PFSK-1 (cell line): Measurements from ENCODE around the gene MAB21L4.

Experiments used
- FOXP2 ChIP-seq: optimal IDR thresholded peaks from 2 replicates; pipeline ENCODE3; 2011; ENCODE audit warnings: borderline replicate concordance, control low read depth, inconsistent platforms; ENCODE audit not compliant: insufficient read depth; ENCODE audit errors: extremely low read length, extremely low read depth
- POLR2AphosphoS5 ChIP-seq: IDR thresholded peaks from 2 replicates; pipeline ENCODE4 v1.6.1; 2012; ENCODE audit warnings: low read depth, mild to moderate bottlenecking, control low read depth, low read length, moderate library complexity
- SIN3A ChIP-seq: IDR thresholded peaks from 2 replicates; pipeline ENCODE4 v1.6.1; 2012; ENCODE audit warnings: mild to moderate bottlenecking, low read length, moderate library complexity, borderline replicate concordance; ENCODE audit not compliant: insufficient read depth
- TAF1 ChIP-seq: IDR thresholded peaks from 2 replicates; pipeline ENCODE4 v1.6.1; 2012; ENCODE audit warnings: low read length, control low read depth, borderline replicate concordance; ENCODE audit not compliant: insufficient read depth
- TF ChIP-seq, protein P1 (sequence below), 2 experiments: IDR thresholded peaks; 2 replicates each; pipeline versions ENCODE4 v1.6.1 to v1.8.0; 2011 to 2012; ENCODE audit warnings: low read depth in 2 of 2, low read length in 2 of 2, control low read depth in 1 of 2, inconsistent platforms in 1 of 2, mild to moderate bottlenecking in 1 of 2, moderate library complexity in 1 of 2; ENCODE audit not compliant: insufficient read depth in 1 of 2

The MAB21L4 gene

DNA sequence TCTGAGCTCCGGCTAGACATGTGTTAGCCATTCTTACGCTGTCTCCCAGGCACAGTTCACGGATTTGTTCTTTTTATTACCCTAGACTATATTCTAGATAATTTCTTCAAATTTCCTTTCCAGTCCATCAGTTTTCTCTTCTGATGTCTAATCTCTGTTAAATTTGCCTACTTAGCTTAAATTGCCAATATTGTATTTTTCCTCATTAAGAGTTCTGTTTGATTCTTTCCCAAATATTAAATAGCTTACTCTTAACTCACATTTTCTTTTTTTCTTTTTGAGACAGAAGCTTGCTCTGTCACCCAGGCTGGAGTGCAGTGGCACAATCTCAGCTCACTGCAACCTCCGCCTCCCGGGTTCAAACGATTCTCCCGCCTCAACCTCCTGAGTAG, 31.4 kb upstream of the MAB21L4 start:
- TF ChIP-seq POLR2AphosphoS5, result no peak
- TF ChIP-seq FOXP2, result no peak
- TF ChIP-seq SIN3A, result no peak
- TF ChIP-seq TAF1, result no peak
- TF ChIP-seq, protein P1, sequence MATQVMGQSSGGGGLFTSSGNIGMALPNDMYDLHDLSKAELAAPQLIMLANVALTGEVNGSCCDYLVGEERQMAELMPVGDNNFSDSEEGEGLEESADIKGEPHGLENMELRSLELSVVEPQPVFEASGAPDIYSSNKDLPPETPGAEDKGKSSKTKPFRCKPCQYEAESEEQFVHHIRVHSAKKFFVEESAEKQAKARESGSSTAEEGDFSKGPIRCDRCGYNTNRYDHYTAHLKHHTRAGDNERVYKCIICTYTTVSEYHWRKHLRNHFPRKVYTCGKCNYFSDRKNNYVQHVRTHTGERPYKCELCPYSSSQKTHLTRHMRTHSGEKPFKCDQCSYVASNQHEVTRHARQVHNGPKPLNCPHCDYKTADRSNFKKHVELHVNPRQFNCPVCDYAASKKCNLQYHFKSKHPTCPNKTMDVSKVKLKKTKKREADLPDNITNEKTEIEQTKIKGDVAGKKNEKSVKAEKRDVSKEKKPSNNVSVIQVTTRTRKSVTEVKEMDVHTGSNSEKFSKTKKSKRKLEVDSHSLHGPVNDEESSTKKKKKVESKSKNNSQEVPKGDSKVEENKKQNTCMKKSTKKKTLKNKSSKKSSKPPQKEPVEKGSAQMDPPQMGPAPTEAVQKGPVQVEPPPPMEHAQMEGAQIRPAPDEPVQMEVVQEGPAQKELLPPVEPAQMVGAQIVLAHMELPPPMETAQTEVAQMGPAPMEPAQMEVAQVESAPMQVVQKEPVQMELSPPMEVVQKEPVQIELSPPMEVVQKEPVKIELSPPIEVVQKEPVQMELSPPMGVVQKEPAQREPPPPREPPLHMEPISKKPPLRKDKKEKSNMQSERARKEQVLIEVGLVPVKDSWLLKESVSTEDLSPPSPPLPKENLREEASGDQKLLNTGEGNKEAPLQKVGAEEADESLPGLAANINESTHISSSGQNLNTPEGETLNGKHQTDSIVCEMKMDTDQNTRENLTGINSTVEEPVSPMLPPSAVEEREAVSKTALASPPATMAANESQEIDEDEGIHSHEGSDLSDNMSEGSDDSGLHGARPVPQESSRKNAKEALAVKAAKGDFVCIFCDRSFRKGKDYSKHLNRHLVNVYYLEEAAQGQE (IDR thresholded peaks at IDR 0.05; ENCODE audit: insufficient read depth in 1 of 2, low read depth in 2 of 2, low read length in 2 of 2), result no peak

DNA sequence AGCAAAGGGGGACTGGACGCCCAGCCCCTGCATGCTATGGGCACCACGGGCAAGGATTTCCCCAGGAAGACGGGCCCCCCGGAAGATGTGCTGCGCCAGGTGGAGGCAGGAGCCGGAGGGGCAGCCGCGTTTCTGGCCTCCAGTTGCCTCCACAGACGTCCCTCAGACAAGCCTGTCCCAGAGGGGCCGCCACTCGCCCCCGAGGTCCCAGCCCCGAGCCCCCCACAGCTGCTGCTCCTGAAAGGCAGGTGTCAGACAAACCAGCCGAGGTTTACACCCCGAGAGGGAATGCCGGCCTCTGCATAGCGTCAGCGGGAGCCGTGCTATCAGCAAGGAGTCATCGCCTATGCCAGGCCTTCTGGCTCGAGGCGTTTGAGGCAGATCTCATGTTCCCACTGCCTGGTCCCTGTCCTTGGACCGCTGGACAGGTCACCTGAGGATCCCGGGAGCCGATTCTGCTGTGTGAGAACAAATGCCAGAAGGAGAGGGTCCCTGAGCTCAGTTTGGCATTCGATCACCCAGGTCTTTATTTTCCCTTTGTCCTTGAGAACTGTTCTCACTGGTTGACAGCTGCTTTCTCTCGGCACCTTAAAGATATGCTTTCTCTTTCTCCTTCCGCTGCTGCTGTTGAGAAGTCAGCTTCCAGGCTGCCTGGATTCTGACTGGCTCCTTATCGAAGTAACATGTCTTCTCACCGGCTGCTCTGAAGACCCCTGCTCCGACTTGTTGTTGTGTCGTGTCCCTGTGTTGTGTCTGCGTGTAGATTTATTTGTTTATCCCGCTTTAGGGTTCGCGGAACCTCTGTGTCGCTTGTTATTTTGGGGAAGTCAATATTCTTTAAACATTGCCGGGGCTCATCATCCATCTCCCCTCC, 30.8 kb upstream of the MAB21L4 start:
- TF ChIP-seq SIN3A (no peak), FOXP2 (no peak), POLR2AphosphoS5 (no peak), TAF1 (no peak)
- TF ChIP-seq, protein P1 (IDR thresholded peaks at IDR 0.05; ENCODE audit: insufficient read depth in 1 of 2, low read depth in 2 of 2, low read length in 2 of 2), result no peak

- TF ChIP-seq SIN3A (no peak), POLR2AphosphoS5 (no peak), FOXP2 (no peak), TAF1 (no peak)
- TF ChIP-seq, protein P1 (IDR thresholded peaks at IDR 0.05; ENCODE audit: insufficient read depth in 1 of 2, low read depth in 2 of 2, low read length in 2 of 2), result no peak
These were observed 29.9 kb upstream of the MAB21L4 start for GRCh38 chr2:240925568-240926515.

DNA sequence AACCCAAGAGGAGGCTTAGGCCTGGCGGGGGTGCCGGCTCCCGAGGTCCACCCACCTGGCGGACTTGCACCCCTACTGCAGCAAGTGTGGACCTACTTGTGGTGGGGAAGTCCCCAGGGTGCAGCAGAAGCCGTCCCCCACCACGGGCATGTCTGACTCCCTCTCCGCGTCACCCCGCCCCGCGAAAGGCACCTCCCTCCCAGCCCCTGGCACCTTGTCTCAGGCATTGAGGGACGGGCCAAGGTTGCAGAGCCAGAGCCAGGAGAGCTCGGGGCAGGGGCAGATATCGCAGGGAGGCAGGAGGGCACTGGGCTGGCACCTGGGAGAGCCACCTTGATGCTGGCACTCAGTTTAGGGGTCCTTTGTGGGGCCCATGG, 29.2 kb upstream of the MAB21L4 start:
- no peak for TF ChIP-seq SIN3A
- TF ChIP-seq, protein P1 (IDR thresholded peaks at IDR 0.05; ENCODE audit: insufficient read depth in 1 of 2, low read depth in 2 of 2, low read length in 2 of 2), result no peak
- no peak for TF ChIP-seq TAF1
- no peak for TF ChIP-seq FOXP2
- no peak for TF ChIP-seq POLR2AphosphoS5
